ENCODE measurements around the gene NPHP1.

DNA sequence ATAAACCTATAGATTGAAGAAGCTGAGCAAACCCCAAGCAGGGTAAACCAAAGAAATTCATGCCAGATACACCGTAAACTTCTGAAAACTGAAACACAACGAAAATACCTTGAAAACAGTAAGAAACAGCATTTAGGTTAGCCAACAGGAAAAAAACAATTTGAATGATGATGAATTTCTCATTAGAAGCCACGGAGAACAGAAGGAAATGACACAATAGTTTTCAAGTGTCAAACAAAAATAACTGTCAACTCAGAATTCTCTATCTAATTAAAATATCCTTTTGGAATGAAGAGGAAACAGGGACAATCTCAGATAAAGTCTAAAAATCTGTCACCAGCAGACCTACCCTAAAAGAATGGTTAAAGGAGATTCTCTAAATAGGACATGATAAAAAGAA lies 51.9 kb downstream of the NPHP1 start:
- TF ChIP-seq POLR2A (IDR thresholded peaks at IDR 0.05) (no peak), CTCF (IDR thresholded peaks at IDR 0.05) (no peak)
